Measurements from ENCODE around the gene INPP5J. TPM values are rescaled to one million over a fixed set of nuclear protein-coding genes. Genes with fewer than 3 reads are reported as not detected.

INPP5J gene
- total and polyA plus RNA-seq, 2 of the 13 experiments (the other 11 are each of a cell fraction or from before 2014, with no cell fraction given): 0.24 to 1.1 TPM

GRCh38 chr22:31130873-31131272 is 8.1 kb downstream of the INPP5J start (continued):
- TF ChIP-seq ZNF136 (CRISPR knock-in tag; IDR thresholded peaks at IDR 0.05; ENCODE audit: low read depth) (no peak), MZF1 (CRISPR knock-in tag; IDR thresholded peaks at IDR 0.05; ENCODE audit: borderline replicate concordance) (no peak)

DNA sequence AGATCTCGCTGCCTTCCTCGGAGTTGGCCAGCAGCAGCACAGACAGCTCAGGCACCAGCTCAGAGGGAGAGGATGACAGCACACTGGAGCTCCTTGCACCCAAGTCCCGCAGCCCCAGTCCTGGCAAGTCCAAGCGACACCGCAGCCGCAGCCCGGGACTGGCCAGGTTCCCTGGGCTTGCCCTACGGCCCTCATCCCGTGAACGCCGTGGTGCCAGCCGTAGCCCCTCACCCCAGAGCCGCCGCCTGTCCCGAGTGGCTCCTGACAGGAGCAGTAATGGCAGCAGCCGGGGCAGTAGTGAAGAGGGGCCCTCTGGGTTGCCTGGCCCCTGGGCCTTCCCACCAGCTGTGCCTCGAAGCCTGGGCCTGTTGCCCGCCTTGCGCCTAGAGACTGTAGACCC is 11.1 kb downstream of the INPP5J start:
- H3K4me2 ChIP-seq (ENCODE audit: low read depth, low read length): no peak overlapping the region
- peaks cover 3 to 9% of the 10 kb centered on the region in 2 experiments; a peak in 4 of 5 replicates for H3K27me3 ChIP-seq (ENCODE audit: control insufficient read depth in 1 of 2, insufficient read depth in 2 of 2, low read length in 2 of 2)
- H3K4me1 ChIP-seq (ENCODE audit: insufficient read depth, low read length): peaks cover 41% of the 10 kb centered on the region
- POLR2A ChIA-PET: interaction anchor here (0.5 kb wide), 1 partner anchor 127 kb away, joined by 3 read pairs; no protein-coding TSS in a partner anchor
- ATAC-seq (no peak), FAIRE-seq (no peak), DNase-seq (ENCODE audit: low spot score) (no peak)
- CTCF ChIA-PET (ENCODE audit: low intra/inter-chr PET ratio, low total read pairs): no interaction called here
- TF ChIP-seq SMAD3 (CRISPR knock-in tag; IDR thresholded peaks at IDR 0.05): no peak
- no peak for TF ChIP-seq GABPB1 (CRISPR knock-in tag; IDR thresholded peaks at IDR 0.05)
- TF ChIP-seq HHEX (CRISPR knock-in tag; IDR thresholded peaks at IDR 0.05): no peak
- no peak for TF ChIP-seq MYC (CRISPR knock-in tag; IDR thresholded peaks at IDR 0.05; ENCODE audit: borderline replicate concordance)
- no peak for TF ChIP-seq CHD4 (IDR thresholded peaks at IDR 0.05; ENCODE audit: borderline replicate concordance, low read length)
- TF ChIP-seq ZBTB8A (CRISPR knock-in tag; IDR thresholded peaks at IDR 0.05; ENCODE audit: borderline replicate concordance, low read depth): no peak
- TF ChIP-seq HDAC2 (CRISPR knock-in tag; IDR thresholded peaks at IDR 0.05): no peak
- TF ChIP-seq KDM1A (CRISPR knock-in tag; IDR thresholded peaks at IDR 0.05): no peak
- TF ChIP-seq ZFP36L2 (CRISPR knock-in tag; IDR thresholded peaks at IDR 0.05): no peak
- no peak for TF ChIP-seq ZNF766 (CRISPR knock-in tag; IDR thresholded peaks at IDR 0.05; ENCODE audit: borderline replicate concordance)
- TF ChIP-seq KLF12 (CRISPR knock-in tag; IDR thresholded peaks at IDR 0.05; ENCODE audit: borderline replicate concordance): no peak
- TF ChIP-seq ZNF644 (CRISPR knock-in tag; IDR thresholded peaks at IDR 0.05; ENCODE audit: low read depth): no peak
- TF ChIP-seq U2AF1 (optimal IDR thresholded peaks at IDR 0.05; ENCODE audit: low read depth, low read length): no peak
- no peak for TF ChIP-seq GATA4 (IDR thresholded peaks at IDR 0.05; ENCODE audit: borderline replicate concordance, low read depth)
- no peak for TF ChIP-seq TCF7L2 (IDR thresholded peaks at IDR 0.05; ENCODE audit: low read depth, low read length)
- intact Hi-C loops (cut with micrococcal nuclease; ENCODE audit: unreplicated experiment) (no loop called here), in situ Hi-C loops (cut with HindIII; ENCODE audit: extremely low pct_ligation_motif_present, low pct_unique_long_range_greater_than_20kb) (no loop called here)
- H3K9ac ChIP-seq (ENCODE audit: insufficient read depth, low read depth, low read length): no peak overlapping the region
- no peak overlapping the region for H3K4me3 ChIP-seq (replicated peaks in 1 of 3; ENCODE audit: insufficient read depth in 1 of 3, low read depth in 2 of 3, low read length in 3 of 3)
- BruUV-seq (replicated peaks): no TSS peak
- no peaks in the 10 kb centered on the region for H3K36me3 ChIP-seq (replicated peaks in 1 of 2; ENCODE audit: control insufficient read depth in 1 of 2, insufficient read depth in 2 of 2, low read length in 2 of 2)
- 84% methylated on average over 9 of the region's 19 CpGs for WGBS (ENCODE audit: low lambda C conversion rate)
- H4K20me1 ChIP-seq (ENCODE audit: insufficient read depth, low read length): no peaks in the 10 kb centered on the region
- H3K27ac ChIP-seq (ENCODE audit: extremely low read length, insufficient read depth, low read length): no peak overlapping the region
- no peaks in the 10 kb centered on the region for H3K9me3 ChIP-seq (ENCODE audit: low read length)
- H2AFZ ChIP-seq (ENCODE audit: low read length): no peak overlapping the region
- H3K79me2 ChIP-seq (ENCODE audit: insufficient read depth, low read length): no peaks in the 10 kb centered on the region
